ENCODE results near the gene GLIS1.

GLIS1 gene

GRCh38 chr1:53672243-53672642 lies 66.7 kb downstream of the GLIS1 start:
- DNase-seq: no peak

GRCh38 chr1:53669621-53670191 lies 69.3 kb downstream of the GLIS1 start:
- no peak for DNase-seq

- no peak for DNase-seq
Measured at GRCh38 chr1:53666566-53666965, 72.4 kb downstream of the GLIS1 start.

- DNase-seq: no peak
Measured at GRCh38 chr1:53665996-53666395, 73.0 kb downstream of the GLIS1 start.

- no peak for DNase-seq
Measured at GRCh38 chr1:53663529-53664300, 75.2 kb downstream of the GLIS1 start.

GRCh38 chr1:53662951-53663350 lies 76.0 kb downstream of the GLIS1 start:
- DNase-seq: peak; percentile 45

- DNase-seq: no peak
Measured at GRCh38 chr1:53662169-53662568, 76.8 kb downstream of the GLIS1 start.

GRCh38 chr1:53661496-53661895 lies 77.5 kb downstream of the GLIS1 start:
- DNase-seq: no peak

GRCh38 chr1:53660666-53661065 lies 78.3 kb downstream of the GLIS1 start:
- DNase-seq: no peak

- no peak for DNase-seq
Measured at GRCh38 chr1:53659436-53659835, 79.5 kb downstream of the GLIS1 start.

- DNase-seq: no peak
Measured at GRCh38 chr1:53658489-53659230, 80.3 kb downstream of the GLIS1 start.

GRCh38 chr1:53657891-53658396 lies 81.0 kb downstream of the GLIS1 start:
- no peak for DNase-seq

- DNase-seq: no peak
Measured at GRCh38 chr1:53657531-53657805, 81.5 kb downstream of the GLIS1 start.

GRCh38 chr1:53656747-53657530 lies 82.0 kb downstream of the GLIS1 start:
- DNase-seq: no peak

GRCh38 chr1:53655931-53656746 lies 82.8 kb downstream of the GLIS1 start:
- peak; percentile 41 for DNase-seq

GRCh38 chr1:53654216-53655210 lies 84.5 kb downstream of the GLIS1 start:
- DNase-seq: no peak

GRCh38 chr1:53653631-53654030 lies 85.3 kb downstream of the GLIS1 start:
- no peak for DNase-seq

GRCh38 chr1:53653200-53653575 lies 85.8 kb downstream of the GLIS1 start:
- DNase-seq: no peak

GRCh38 chr1:53652441-53653199 lies 86.3 kb downstream of the GLIS1 start:
- DNase-seq: no peak

GRCh38 chr1:53651356-53651755 lies 87.6 kb downstream of the GLIS1 start:
- no peak for DNase-seq

Measured in NCI-H1694 (cell line).